GM12878 (cell line): ENCODE data around the gene AGAP1. TPM values are rescaled to one million over a fixed set of nuclear protein-coding genes. Genes with fewer than 3 reads are reported as not detected.

Experiments
- ATAC-seq: fragments of 200-7000 bp; cut with Tn5 transposase; 3 replicates; pipeline ENCODE4 v1.9.1; 2020; ENCODE audit warnings: mild to moderate bottlenecking, moderate library complexity
- BruUV-seq: library from RNA; stranded (reverse); fragments of 400-500 nt; replicated peaks from 2 replicates; lab custom pipeline; 2021; lab: Mats Ljungman, UMichigan
- CTCF ChIA-PET: fragments of 300-600 bp; sonication (Branson Sonifier 250); formaldehyde crosslinking; extraction: SDS; loops from one replicate; lab custom pipeline; 2021; ENCODE audit warnings: inconsistent platforms; lab: Yijun Ruan, JAX
- POLR2A ChIA-PET: fragments of 350-600 bp; formaldehyde crosslinking; extraction: SDS; loops from one replicate; lab custom pipeline; 2021; ENCODE audit warnings: inconsistent platforms; lab: Charles Lee
- RAD21 ChIA-PET: fragments of 300-600 bp; sonication (Branson Sonifier 250); formaldehyde crosslinking; loops from one replicate; lab custom pipeline; 2023; ENCODE audit warnings: antibody characterized with exemption; ENCODE audit not compliant: unreplicated experiment; lab: Charles Lee
- SMC1A ChIA-PET: fragments of 300-600 bp; sonication (Branson Sonifier 250); formaldehyde crosslinking; loops from one replicate; lab custom pipeline; 2023; ENCODE audit not compliant: unreplicated experiment, uncharacterized antibody; lab: Charles Lee
- DNase-seq: peaks from one replicate; pipeline ENCODE4 v3.0.0-alpha.2; 2011; ENCODE audit warnings: low read depth, low spot score
- FAIRE-seq: peaks from 3 replicates; lab custom pipeline; 2011; peaks lifted over from hg19 to GRCh38; lab: Jason Lieb, UNC
- H2AFZ ChIP-seq: 2 replicates; pipeline ENCODE4 v1.6.0; 2011; ENCODE audit warnings: low read depth, low read length, control low read depth; ENCODE audit not compliant: control insufficient read depth
- H3K27ac ChIP-seq: 2 replicates; pipeline ENCODE4 v1.5.1; 2011; ENCODE audit warnings: control low read depth; ENCODE audit not compliant: control insufficient read depth, insufficient read depth
- H3K27me3 ChIP-seq, 2 experiments: replicated peaks in 1 of 2; 2 replicates each; pipeline versions ENCODE4 v1.6.0 to v1.6.1; 2011; ENCODE audit warnings: low read length in 1 of 2; ENCODE audit not compliant: control insufficient read depth in 2 of 2, insufficient read depth in 2 of 2
- H3K36me3 ChIP-seq, 2 experiments: 2 replicates each; pipeline ENCODE4 v1.5.1; 2011; ENCODE audit warnings: low read length in 1 of 2; ENCODE audit not compliant: control insufficient read depth in 2 of 2, insufficient read depth in 2 of 2
- H3K4me1 ChIP-seq: 2 replicates; pipeline ENCODE4 v1.6.1; 2011; ENCODE audit warnings: mild to moderate bottlenecking, low read length, moderate library complexity, mixed read lengths; ENCODE audit not compliant: control insufficient read depth, insufficient read depth
- H3K4me2 ChIP-seq: 2 replicates; pipeline ENCODE4 v1.6.0; 2011; ENCODE audit warnings: control low read depth; ENCODE audit not compliant: control insufficient read depth, insufficient read depth
- H3K4me3 ChIP-seq: fragments of 200-600 bp; sonication (generic); 2 replicates; pipeline ENCODE4 v1.5.1; 2016
- H3K79me2 ChIP-seq: 2 replicates; pipeline ENCODE4 v1.6.0; 2011; ENCODE audit warnings: low read length; ENCODE audit not compliant: control insufficient read depth, insufficient read depth
- H3K9ac ChIP-seq: 2 replicates; pipeline ENCODE4 v1.8.0; 2011; ENCODE audit warnings: low read length, control low read depth, mixed read lengths; ENCODE audit not compliant: control insufficient read depth, insufficient read depth
- H3K9me3 ChIP-seq: replicated peaks from 3 replicates; pipeline ENCODE4 v1.5.1; 2011; ENCODE audit warnings: mild to moderate bottlenecking, low read length; ENCODE audit not compliant: control insufficient read depth, insufficient read depth
- H4K20me1 ChIP-seq: 2 replicates; pipeline ENCODE4 v1.6.0; 2011; ENCODE audit not compliant: control insufficient read depth, insufficient read depth
- BACH1 ChIP-seq: fragments of 450-650 bp; IDR thresholded peaks from 2 replicates; pipeline ENCODE4 v1.6.1; 2017; ENCODE audit warnings: mild to moderate bottlenecking, borderline replicate concordance
- CEBPZ ChIP-seq: fragments of 150-350 bp; IDR thresholded peaks from 2 replicates; pipeline ENCODE4 v1.6.1; 2016; ENCODE audit warnings: low read depth, low read length
- CUX1 ChIP-seq: IDR thresholded peaks from 2 replicates; pipeline ENCODE4 v1.6.1; 2012; ENCODE audit warnings: improper control_type of control experiment, low read depth, low read length; ENCODE audit not compliant: insufficient replicate concordance
- PAX5 ChIP-seq: IDR thresholded peaks from 2 replicates; pipeline ENCODE4 v1.6.1; 2011; ENCODE audit warnings: low read depth, low read length, borderline replicate concordance
- SMC3 ChIP-seq: IDR thresholded peaks from 2 replicates; pipeline ENCODE4 v1.6.1; 2011; ENCODE audit warnings: low read length, improper control_type of control experiment, borderline replicate concordance
- SPI1 ChIP-seq: IDR thresholded peaks from 2 replicates; pipeline ENCODE4 v1.6.1; 2011; ENCODE audit warnings: low read depth, mild to moderate bottlenecking, low read length, moderate library complexity, borderline replicate concordance; ENCODE audit not compliant: insufficient read depth
- ZSCAN29 ChIP-seq: fragments of 450-650 bp; IDR thresholded peaks from 2 replicates; pipeline ENCODE4 v1.6.1; 2017; ENCODE audit warnings: mild to moderate bottlenecking, moderate library complexity
- WGBS: methylation state at CpG from one replicate; pipeline ENCODE4 v1.1.6; 2016; ENCODE audit warnings: low lambda C conversion rate; ENCODE audit not compliant: insufficient replicate concordance, insufficient coverage; ENCODE audit errors: missing lambda C conversion rate; 5-methylcytosine and 5-hydroxymethylcytosine counted together
- in situ Hi-C: fragments of 300-500 bp; cut with MboI; formaldehyde crosslinking; loops from 9 replicates; pipeline ENCODE4 v1.14.3; 2018; ENCODE audit warnings: mixed read lengths
- intact Hi-C: fragments of 100-400 bp; cut with micrococcal nuclease; formaldehyde crosslinking; loops from one replicate; pipeline ENCODE4 v1.14.2; 2022; ENCODE audit not compliant: unreplicated experiment
- polyA plus RNA-seq, 11 experiments: library from polyadenylated mRNA; depleted of rRNA in 4 of 11; unstranded in 6 of 11; stranded (reverse) in 5 of 11; fragments of >200 nt; fragmentation: Nextera tagmentation in 4 of 11; fragmentation: Illumina TruSeq in 1 of 11; extraction: Ambion mirVana in 4 of 11; extraction: Trizol in 1 of 11; gene quantifications; 1 replicate in 1 of 11; 2 replicates in 10 of 11; pipeline versions ENCODE4 v1.2.1 to v1.2.3, GENCODE V29; 2011 to 2016; ENCODE audit warnings: inconsistent platforms in 2 of 11, missing spikeins in 2 of 11, low read depth in 1 of 11
- total RNA-seq, 4 experiments: library from RNA; depleted of rRNA in 3 of 4; stranded (reverse); fragments of >200 nt in 3 of 4; fragmentation: Illumina TruSeq in 1 of 4; extraction: Trizol in 1 of 4; gene quantifications; 2 replicates each; pipeline versions ENCODE4 v1.2.1 to v1.2.3, GENCODE V29; 2013 to 2021

AGAP1 gene
- total and polyA plus RNA-seq, 10 of the 15 experiments (the other 5 are each of a cell fraction or from before 2014, with no cell fraction given): 0.05 to 0.15 (median 0.06) TPM; not detected in 7

- TF ChIP-seq CUX1: no peak
Measured at GRCh38 chr2:235698491-235698890, 204.6 kb downstream of the AGAP1 start (continued).

- Histone ChIP-seq H4K20me1 (no peaks in the 10 kb centered on the region), H3K4me1 (no peaks in the 10 kb centered on the region), H2AFZ (no peak overlapping the region), H3K27me3 (peaks cover 0 to 2% of the 10 kb centered on the region in 2 experiments; a peak in 2 of 4 replicates), H3K36me3 (no peaks in the 10 kb centered on the region), H3K4me2 (no peak overlapping the region), H3K4me3 (no peak overlapping the region), H3K9ac (no peak overlapping the region), H3K79me2 (no peaks in the 10 kb centered on the region), H3K27ac (no peak overlapping the region), H3K9me3 (no peaks in the 10 kb centered on the region)
- DNase-seq (no peak), FAIRE-seq (no peak), ATAC-seq (no peak)
- ChIA-PET POLR2A (no interaction called here), RAD21 (no interaction called here), SMC1A (interaction anchor here (1.5 kb wide), 1 partner anchor 9 kb away, joined by 4 read pairs; no protein-coding TSS in a partner anchor), CTCF (no interaction called here)
- no TSS peak for BruUV-seq
- TF ChIP-seq CEBPZ: no peak
- no peak for TF ChIP-seq SPI1
- TF ChIP-seq PAX5: no peak
- no peak for TF ChIP-seq ZSCAN29
- TF ChIP-seq BACH1: no peak
- TF ChIP-seq SMC3: no peak
- in situ Hi-C loops (no loop called here), intact Hi-C loops (no loop called here)
- WGBS: 37% methylated on average over 5 of the region's 5 CpGs
Measured at GRCh38 chr2:235699576-235699975, 205.7 kb downstream of the AGAP1 start.
